ENCODE results near the gene ST7. TPM values are rescaled to one million over a fixed set of nuclear protein-coding genes. Genes with fewer than 3 reads are reported as not detected.
"Not testable (repeated sequence)": the region's sequence is repeated elsewhere in the genome, so short reads cannot be mapped to it uniquely, and the experiment has no call there.

The ST7 gene
- total RNA-seq, 2 experiments from 2014 or later, result 5.2 to 5.9 TPM

DNA sequence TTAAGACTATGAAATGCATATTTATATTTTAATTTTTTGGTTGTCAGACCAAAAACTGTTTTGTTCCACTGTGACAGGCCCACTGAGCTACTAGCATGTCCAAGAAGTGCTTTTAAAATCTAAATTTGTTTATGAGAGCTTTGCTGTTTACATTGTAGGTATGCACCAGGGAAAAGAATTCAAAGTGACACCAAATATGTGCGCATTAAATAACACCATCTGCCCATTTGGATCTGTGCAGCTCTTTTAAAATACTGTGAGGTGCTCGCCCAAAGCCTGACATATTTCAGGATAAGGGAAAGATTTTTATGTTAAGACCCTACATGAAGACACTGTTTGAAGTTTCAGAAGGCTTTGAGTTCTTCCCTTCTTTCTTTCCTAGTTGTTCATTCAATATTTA lies 162.9 kb downstream of the ST7 start:
- ChIA-PET POLR2A (no interaction called here), CTCF (interaction anchor here (1.3 to 11.5 kb wide), 3 partner anchors 10 to 129 kb away, joined by 3 to 170 read pairs (median 20); no protein-coding TSS in a partner anchor)
- Mint-ChIP-seq H3K9me3 (ENCODE audit: insufficient read depth) (no peaks in the 10 kb centered on the region), H3K4me1 (ENCODE audit: low read depth) (no peaks in the 10 kb centered on the region), H3K36me3 (ENCODE audit: low read depth) (no peaks in the 10 kb centered on the region), H3K27ac (no peak overlapping the region), H3K27me3 (ENCODE audit: low read depth) (peaks cover 5% of the 10 kb centered on the region), H3K4me3 (no peak overlapping the region)
- ATAC-seq (no peak), DNase-seq (no peak)

DNA sequence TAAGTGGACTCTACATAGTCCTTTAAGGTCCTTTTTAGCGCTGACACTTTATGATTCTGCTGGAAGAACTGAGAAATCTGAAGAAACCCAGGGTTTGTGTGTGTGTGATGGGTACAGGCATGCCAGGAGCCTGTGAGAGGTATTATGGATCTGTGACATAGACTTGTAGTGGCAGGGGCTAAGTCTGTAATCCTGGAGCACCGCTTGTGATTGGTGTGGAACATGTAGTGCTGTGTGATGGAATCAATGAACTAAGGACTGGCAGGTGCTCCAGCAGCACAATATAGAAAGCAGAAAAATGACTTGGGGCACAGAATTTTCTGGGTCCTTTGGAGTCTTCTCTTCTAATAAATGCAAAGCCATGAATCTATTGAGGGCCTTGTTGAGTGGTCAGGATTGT lies 163.9 kb downstream of the ST7 start:
- no peak overlapping the region for H3K27ac Mint-ChIP-seq
- H3K4me1 Mint-ChIP-seq (ENCODE audit: low read depth), result no peaks in the 10 kb centered on the region
- H3K27me3 Mint-ChIP-seq (ENCODE audit: low read depth), result peaks cover 5% of the 10 kb centered on the region
- ATAC-seq, result no peak
- no peaks in the 10 kb centered on the region for H3K9me3 Mint-ChIP-seq (ENCODE audit: insufficient read depth)
- no peak overlapping the region for H3K4me3 Mint-ChIP-seq
- no peaks in the 10 kb centered on the region for H3K36me3 Mint-ChIP-seq (ENCODE audit: low read depth)
- CTCF ChIA-PET, result interaction anchor here (1.3 to 11.5 kb wide), 5 partner anchors 9 to 187 kb away, joined by 3 to 170 read pairs (median 3); no protein-coding TSS in a partner anchor
- no peak for DNase-seq
- POLR2A ChIA-PET, result no interaction called here

DNA sequence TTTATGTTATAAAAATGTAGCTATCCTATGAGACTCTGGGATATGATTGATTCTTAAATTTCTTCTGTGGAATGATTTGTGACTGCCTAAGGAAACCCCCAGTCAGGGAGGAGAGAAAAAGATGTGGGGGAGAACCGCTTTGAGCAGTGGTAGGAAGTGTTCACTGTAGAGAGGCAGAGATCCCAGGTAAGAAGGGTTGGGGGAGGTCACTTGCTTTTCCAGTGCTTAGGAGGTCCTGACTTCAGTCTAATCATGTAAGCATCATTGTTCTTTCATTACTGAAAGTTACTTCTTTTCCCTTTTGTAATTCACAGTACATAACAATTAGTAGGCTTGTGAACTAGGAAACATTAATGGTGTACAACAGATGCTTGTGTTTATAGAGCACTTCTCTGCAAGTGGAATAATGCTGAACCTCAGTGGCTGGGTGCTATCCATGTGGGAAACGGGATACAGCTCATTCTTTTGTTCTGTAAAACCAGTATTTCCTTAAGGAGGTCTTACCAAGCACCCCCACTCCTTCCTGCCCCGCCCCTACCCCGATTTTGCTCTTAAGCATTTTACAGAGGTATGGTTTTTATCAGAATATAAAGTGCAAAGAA lies 165.4 kb downstream of the ST7 start:
- Mint-ChIP-seq H3K27ac (no peak overlapping the region), H3K4me1 (ENCODE audit: low read depth) (no peaks in the 10 kb centered on the region), H3K27me3 (ENCODE audit: low read depth) (no peaks in the 10 kb centered on the region), H3K9me3 (ENCODE audit: insufficient read depth) (no peaks in the 10 kb centered on the region), H3K4me3 (no peak overlapping the region), H3K36me3 (ENCODE audit: low read depth) (no peaks in the 10 kb centered on the region)
- DNase-seq, result no peak
- ChIA-PET POLR2A (no interaction called here), CTCF (interaction anchor here (0.8 to 11.5 kb wide), 8 partner anchors 8 to 188 kb away, joined by 3 to 170 read pairs (median 4); no protein-coding TSS in a partner anchor)
- ATAC-seq, result no peak

DNA sequence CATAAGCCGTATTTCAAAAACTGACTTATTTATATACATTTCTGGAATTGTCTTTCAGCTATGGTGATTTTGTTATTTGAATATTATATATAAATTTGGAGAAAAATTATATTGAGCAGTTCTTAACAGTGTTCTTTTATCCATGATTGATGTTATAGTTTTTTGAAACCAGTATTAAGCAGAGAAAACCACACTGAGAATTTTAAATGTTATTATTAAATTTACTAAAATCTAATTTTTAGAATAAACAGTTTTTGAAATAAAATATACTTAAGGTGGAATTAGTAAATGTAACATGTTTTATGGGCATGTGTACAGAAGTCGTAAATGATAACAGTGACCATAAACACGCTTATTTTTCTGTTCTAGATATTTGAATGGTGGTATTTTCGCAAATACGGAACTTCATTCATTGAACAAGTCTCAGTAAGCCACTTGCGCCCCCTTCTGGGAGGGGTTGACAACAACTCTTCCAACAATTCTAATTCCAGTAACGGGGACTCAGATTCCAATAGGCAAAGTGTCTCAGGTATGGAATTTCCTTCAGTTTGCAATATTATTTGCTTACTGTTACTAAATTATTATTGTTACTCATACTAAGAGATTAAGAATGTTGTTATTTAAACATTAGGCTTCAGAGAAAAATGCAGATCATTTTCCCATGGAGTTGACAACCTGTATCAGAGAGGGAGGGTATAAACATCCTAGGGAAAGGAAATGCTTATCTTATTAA lies 166.1 kb downstream of the ST7 start:
- ATAC-seq, result peak; percentile 53
- H3K36me3 Mint-ChIP-seq (ENCODE audit: low read depth), result no peaks in the 10 kb centered on the region
- no peak overlapping the region for H3K4me3 Mint-ChIP-seq
- ChIA-PET POLR2A (no interaction called here), CTCF (interaction anchor here (0.8 to 11.5 kb wide), 11 partner anchors 9 to 189 kb away, joined by 3 to 170 read pairs (median 4); no protein-coding TSS in a partner anchor)
- DNase-seq, result peak; percentile 83
- no peaks in the 10 kb centered on the region for H3K9me3 Mint-ChIP-seq (ENCODE audit: insufficient read depth)
- H3K27ac Mint-ChIP-seq, result no peak overlapping the region
- no peaks in the 10 kb centered on the region for H3K27me3 Mint-ChIP-seq (ENCODE audit: low read depth)
- H3K4me1 Mint-ChIP-seq (ENCODE audit: low read depth), result no peaks in the 10 kb centered on the region

DNA sequence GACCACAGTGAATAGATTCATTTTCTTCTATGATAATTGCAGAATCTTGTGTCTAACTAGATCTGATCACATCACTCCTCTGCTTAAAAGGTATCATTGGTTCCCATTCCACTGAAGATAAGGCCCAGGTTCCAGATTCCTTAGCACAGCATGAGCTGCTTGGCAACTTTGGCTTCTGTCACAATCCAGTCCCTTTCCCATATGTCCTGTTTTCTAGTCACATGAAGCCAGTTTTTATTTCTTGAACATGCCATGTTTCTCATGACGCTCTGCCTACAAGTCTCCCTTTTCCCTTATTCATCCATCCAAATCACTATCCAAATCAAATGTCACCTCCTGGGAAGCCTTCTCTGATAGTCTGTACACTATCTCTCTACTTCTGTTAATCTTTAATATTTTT lies 167.0 kb downstream of the ST7 start:
- H3K4me1 Mint-ChIP-seq (ENCODE audit: low read depth); H3K27ac Mint-ChIP-seq; H3K36me3 Mint-ChIP-seq (ENCODE audit: low read depth); H3K27me3 Mint-ChIP-seq (ENCODE audit: low read depth); H3K9me3 Mint-ChIP-seq (ENCODE audit: insufficient read depth); ATAC-seq; POLR2A ChIA-PET; DNase-seq; H3K4me3 Mint-ChIP-seq: not testable (repeated sequence)
- CTCF ChIA-PET, result interaction anchor here (1.0 to 11.5 kb wide), 6 partner anchors 10 to 190 kb away, joined by 3 to 170 read pairs (median 8); no protein-coding TSS in a partner anchor

DNA sequence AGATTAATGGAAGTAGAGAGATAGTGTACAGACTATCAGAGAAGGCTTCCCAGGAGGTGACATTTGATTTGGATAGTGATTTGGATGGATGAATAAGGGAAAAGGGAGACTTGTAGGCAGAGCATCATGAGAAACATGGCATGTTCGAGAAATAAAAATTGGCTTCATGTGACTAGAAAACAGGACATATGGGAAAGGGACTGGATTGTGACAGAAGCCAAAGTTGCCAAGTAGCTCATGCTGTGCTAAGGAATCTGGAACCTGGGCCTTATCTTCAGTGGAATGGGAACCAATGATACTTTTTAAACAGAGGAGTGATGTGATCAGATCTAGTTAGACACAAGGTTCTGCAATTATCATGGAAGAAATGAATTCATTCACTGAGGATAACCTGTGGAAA lies 168.7 kb downstream of the ST7 start:
- H3K4me1 Mint-ChIP-seq (ENCODE audit: low read depth); H3K9me3 Mint-ChIP-seq (ENCODE audit: insufficient read depth); H3K27me3 Mint-ChIP-seq (ENCODE audit: low read depth); H3K4me3 Mint-ChIP-seq; DNase-seq; H3K36me3 Mint-ChIP-seq (ENCODE audit: low read depth); H3K27ac Mint-ChIP-seq; ATAC-seq; POLR2A ChIA-PET: not testable (repeated sequence)
- CTCF ChIA-PET, result interaction anchor here (0.7 to 11.5 kb wide), 4 partner anchors 8 to 192 kb away, joined by 3 to 170 read pairs (median 62); no protein-coding TSS in a partner anchor

DNA sequence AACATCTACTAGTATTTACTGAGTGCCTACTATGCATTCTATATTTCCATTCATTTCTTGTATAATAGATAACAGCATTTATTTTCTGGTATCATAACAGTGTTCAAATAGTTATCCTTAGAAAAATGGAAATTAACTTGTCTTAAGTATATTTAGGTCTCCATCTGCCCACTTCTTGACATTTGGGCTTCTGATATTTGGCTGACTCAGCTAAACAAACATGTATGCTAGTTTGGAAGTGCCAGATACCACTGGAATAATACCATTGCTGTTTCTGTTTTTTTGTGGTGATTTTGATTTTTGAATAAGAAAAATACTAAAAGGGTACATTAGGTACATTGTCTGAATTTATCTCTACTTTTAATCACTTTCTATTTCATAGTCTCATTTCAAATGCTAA lies 169.2 kb downstream of the ST7 start:
- H3K4me1 Mint-ChIP-seq (ENCODE audit: low read depth), result peaks cover 5% of the 10 kb centered on the region
- no peaks in the 10 kb centered on the region for H3K27me3 Mint-ChIP-seq (ENCODE audit: low read depth)
- H3K36me3 Mint-ChIP-seq (ENCODE audit: low read depth), result no peaks in the 10 kb centered on the region
- DNase-seq (no peak), ATAC-seq (no peak)
- CTCF ChIA-PET, result interaction anchor here (0.7 to 11.5 kb wide), 3 partner anchors 11 to 192 kb away, joined by 3 to 170 read pairs (median 118); no protein-coding TSS in a partner anchor
- H3K9me3 Mint-ChIP-seq (ENCODE audit: insufficient read depth), result no peaks in the 10 kb centered on the region
- POLR2A ChIA-PET, result interaction anchor here (0.6 kb wide), 1 partner anchor 169 kb away, joined by 3 read pairs; no protein-coding TSS in a partner anchor
- H3K4me3 Mint-ChIP-seq, result no peak overlapping the region
- H3K27ac Mint-ChIP-seq, result no peak overlapping the region

DNA sequence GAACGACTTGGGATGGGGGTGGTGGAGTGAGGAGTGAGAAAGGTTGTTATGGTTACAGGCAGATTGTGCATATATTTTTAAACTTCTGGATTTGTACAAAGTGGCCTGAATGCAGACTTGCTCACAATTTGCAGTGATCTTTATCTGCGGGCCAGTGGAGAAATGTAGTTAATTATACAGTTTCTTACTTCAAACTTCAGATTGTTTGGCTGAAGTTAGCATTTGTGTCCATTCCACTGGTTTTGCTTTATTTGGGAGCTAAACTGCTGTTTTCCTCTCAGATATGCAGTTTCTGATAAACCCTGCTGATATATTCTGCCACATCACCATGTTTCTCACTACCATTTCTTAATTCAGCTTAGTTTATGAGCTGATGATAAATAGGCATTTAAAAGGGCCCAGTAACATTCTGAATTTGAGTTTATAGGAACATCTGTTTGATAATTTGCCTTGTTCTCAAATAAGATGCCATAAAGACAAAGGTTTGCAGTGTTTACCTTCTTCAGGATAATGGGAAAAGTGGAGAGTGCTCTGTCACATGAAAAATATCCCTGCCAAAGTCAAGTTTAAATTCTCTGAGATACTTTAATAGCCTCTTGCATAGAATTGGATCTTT lies 170.1 kb downstream of the ST7 start:
- H3K27me3 Mint-ChIP-seq (ENCODE audit: low read depth), result no peaks in the 10 kb centered on the region
- no peak overlapping the region for H3K27ac Mint-ChIP-seq
- H3K4me1 Mint-ChIP-seq (ENCODE audit: low read depth), result peaks cover 5% of the 10 kb centered on the region
- H3K9me3 Mint-ChIP-seq (ENCODE audit: insufficient read depth), result no peaks in the 10 kb centered on the region
- no peak for ATAC-seq
- no peak for DNase-seq
- POLR2A ChIA-PET, result interaction anchor here (0.6 kb wide), 1 partner anchor 170 kb away, joined by 3 read pairs; no protein-coding TSS in a partner anchor
- H3K4me3 Mint-ChIP-seq, result no peak overlapping the region
- H3K36me3 Mint-ChIP-seq (ENCODE audit: low read depth), result no peaks in the 10 kb centered on the region
- CTCF ChIA-PET, result interaction anchor here (5.1 to 11.5 kb wide), 3 partner anchors 136 to 193 kb away, joined by 118 to 170 read pairs (median 147); no protein-coding TSS in a partner anchor

DNA sequence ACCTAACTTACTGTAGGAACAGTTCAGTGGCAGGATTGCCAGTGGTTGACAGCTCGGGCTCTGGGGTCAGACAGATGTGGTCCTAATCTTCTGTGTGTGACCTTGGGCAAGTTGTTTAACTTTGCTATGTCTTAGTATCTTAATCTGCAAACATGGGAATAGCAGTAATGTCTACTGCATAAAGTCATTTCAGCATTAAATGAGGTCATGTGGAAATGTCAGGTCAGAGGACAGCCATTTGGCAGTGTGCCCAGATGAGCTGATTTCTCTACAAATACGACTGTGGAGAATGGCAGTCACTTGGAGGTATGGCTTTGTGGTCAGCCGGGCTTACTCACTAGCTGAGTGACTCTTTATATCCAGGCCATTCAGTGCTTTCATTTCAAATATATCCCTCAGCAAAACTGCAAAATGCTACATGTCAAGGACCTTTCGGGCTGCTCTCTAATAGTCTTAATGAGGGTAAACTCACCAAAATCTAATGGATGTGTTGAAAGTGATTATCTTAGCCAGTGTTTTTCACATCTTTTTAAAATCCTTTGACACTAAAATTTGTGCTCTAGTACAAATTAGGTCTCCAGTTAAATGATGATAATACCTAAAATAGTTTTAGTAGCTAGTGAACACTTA lies 171.4 kb downstream of the ST7 start:
- ATAC-seq (peak; percentile 73), DNase-seq (peak; percentile 64)
- H3K4me3 Mint-ChIP-seq, result no peak overlapping the region
- H3K4me1 Mint-ChIP-seq (ENCODE audit: low read depth), result peaks cover 5% of the 10 kb centered on the region
- H3K27ac Mint-ChIP-seq, result no peak overlapping the region
- H3K9me3 Mint-ChIP-seq (ENCODE audit: insufficient read depth), result no peaks in the 10 kb centered on the region
- ChIA-PET CTCF (interaction anchor here (1.3 to 9.2 kb wide), 7 partner anchors 10 to 195 kb away, joined by 3 to 147 read pairs (median 22); no protein-coding TSS in a partner anchor), POLR2A (no interaction called here)
- no peaks in the 10 kb centered on the region for H3K27me3 Mint-ChIP-seq (ENCODE audit: low read depth)
- no peaks in the 10 kb centered on the region for H3K36me3 Mint-ChIP-seq (ENCODE audit: low read depth)

DNA sequence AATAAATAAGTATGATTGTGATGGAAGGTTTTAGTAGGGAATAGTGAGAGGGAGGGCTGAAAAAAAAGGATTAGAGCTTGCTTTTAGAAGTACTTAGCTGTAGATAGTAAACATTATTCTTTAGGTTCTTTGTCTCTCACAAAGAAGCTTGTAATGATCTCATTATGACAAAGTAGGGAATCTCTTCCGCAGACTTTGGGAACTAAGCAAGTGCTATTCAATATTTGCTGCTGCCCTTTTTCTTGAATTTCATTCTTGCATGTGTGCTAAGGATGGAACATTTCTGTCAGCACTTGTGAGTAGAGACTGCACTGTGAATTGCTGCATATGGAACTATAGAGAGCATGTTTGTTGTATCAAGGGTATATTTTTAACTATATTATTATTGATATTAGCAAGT lies 173.4 kb downstream of the ST7 start:
- Mint-ChIP-seq H3K9me3 (ENCODE audit: insufficient read depth) (no peaks in the 10 kb centered on the region), H3K4me3 (no peak overlapping the region), H3K27me3 (ENCODE audit: low read depth) (no peaks in the 10 kb centered on the region), H3K27ac (no peak overlapping the region), H3K4me1 (ENCODE audit: low read depth) (peaks cover 5% of the 10 kb centered on the region), H3K36me3 (ENCODE audit: low read depth) (no peaks in the 10 kb centered on the region)
- CTCF ChIA-PET, result interaction anchor here (0.9 to 9.2 kb wide), 14 partner anchors 8 to 266 kb away, joined by 3 to 147 read pairs (median 13); no protein-coding TSS in a partner anchor
- ATAC-seq, result no peak
- no peak for DNase-seq
- POLR2A ChIA-PET, result no interaction called here

DNA sequence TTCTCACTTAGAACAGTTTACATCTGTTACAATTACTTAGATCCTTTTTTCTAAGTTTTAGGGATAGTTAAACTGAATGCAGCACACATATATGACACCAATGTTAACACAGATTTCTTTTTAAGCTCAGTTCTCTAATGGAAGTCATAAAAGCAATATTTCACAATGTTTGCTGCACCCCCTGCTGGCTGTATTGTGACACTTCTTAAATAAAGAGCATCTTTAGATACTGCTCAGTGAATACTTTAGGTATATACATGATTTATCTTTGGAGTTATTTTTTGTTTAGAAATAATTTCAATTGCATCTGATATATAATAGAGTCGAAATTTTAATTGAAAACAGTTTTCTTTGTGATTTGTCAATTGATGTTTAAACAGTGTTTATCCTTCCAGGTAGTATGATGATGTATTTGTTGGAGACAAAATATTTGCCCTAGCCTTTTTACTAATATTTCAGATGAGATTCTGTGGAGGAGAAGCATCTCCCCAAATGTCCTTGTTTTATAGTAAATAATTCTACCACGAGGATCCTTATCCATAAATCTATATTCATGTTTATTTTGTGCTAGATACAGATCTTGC lies 174.4 kb downstream of the ST7 start:
- POLR2A ChIA-PET, result no interaction called here
- Mint-ChIP-seq H3K9me3 (ENCODE audit: insufficient read depth) (no peaks in the 10 kb centered on the region), H3K4me3 (no peak overlapping the region), H3K36me3 (ENCODE audit: low read depth) (no peaks in the 10 kb centered on the region), H3K27me3 (ENCODE audit: low read depth) (no peaks in the 10 kb centered on the region), H3K4me1 (ENCODE audit: low read depth) (peaks cover 5% of the 10 kb centered on the region), H3K27ac (no peak overlapping the region)
- ATAC-seq (peak; percentile 70), DNase-seq (peak; percentile 65)
- CTCF ChIA-PET, result interaction anchor here (0.6 to 9.2 kb wide), 26 partner anchors 8 to 267 kb away, joined by 3 to 147 read pairs (median 4); partner anchors contain the start of gene ST7
